ENCODE results near the gene RNASET2. TPM values are rescaled to one million over a fixed set of nuclear protein-coding genes. Genes with fewer than 3 reads are reported as not detected.

Gene RNASET2
- total RNA-seq, 2 donors from 2014 or later: 73.9 to 82.7 TPM

GRCh38 chr6:166904101-166904746 lies 52.1 kb downstream of the RNASET2 start:
- no peaks in the 10 kb centered on the region for H3K36me3 ChIP-seq

DNA sequence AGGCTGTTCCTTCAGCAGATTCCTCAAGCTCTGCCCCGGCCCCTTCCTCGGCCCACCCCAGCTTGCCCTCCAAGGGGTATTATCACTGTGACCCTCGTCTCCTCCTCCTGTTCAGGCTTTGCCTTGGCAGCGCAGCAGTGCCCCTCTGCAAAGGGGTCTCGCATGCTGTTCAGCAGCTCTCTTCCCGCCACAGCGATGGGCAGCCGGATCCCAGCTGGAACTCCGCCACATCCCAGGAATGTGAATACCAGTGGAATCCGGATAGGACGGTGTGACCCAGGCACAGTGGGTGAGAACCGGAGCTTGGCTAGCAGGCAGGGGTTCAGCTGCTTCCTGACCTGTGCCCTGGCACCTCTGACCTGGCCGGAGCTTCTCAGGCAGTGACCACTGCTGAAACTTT lies 52.9 kb downstream of the RNASET2 start:
- DNase-seq (ENCODE audit: low spot score) (no peak), ATAC-seq (ENCODE audit: insufficient number of reproducible peaks, low FRiP score, low read depth) (no peak)
- no peaks in the 10 kb centered on the region for H3K36me3 ChIP-seq
- H3K4me1 ChIP-seq (ENCODE audit: control insufficient read depth in 1 of 2, low read depth in 2 of 2): no peaks in the 10 kb centered on the region
- no peaks in the 10 kb centered on the region for H3K9me3 ChIP-seq
- no peak overlapping the region for H3K4me3 ChIP-seq
- TF ChIP-seq, protein P1, sequence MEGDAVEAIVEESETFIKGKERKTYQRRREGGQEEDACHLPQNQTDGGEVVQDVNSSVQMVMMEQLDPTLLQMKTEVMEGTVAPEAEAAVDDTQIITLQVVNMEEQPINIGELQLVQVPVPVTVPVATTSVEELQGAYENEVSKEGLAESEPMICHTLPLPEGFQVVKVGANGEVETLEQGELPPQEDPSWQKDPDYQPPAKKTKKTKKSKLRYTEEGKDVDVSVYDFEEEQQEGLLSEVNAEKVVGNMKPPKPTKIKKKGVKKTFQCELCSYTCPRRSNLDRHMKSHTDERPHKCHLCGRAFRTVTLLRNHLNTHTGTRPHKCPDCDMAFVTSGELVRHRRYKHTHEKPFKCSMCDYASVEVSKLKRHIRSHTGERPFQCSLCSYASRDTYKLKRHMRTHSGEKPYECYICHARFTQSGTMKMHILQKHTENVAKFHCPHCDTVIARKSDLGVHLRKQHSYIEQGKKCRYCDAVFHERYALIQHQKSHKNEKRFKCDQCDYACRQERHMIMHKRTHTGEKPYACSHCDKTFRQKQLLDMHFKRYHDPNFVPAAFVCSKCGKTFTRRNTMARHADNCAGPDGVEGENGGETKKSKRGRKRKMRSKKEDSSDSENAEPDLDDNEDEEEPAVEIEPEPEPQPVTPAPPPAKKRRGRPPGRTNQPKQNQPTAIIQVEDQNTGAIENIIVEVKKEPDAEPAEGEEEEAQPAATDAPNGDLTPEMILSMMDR (IDR thresholded peaks at IDR 0.05): no peak
- H3K27me3 ChIP-seq (replicated peaks; ENCODE audit: insufficient read depth): no peaks in the 10 kb centered on the region
- H3K27ac ChIP-seq: no peak overlapping the region

More at GRCh38 chr6:166904101-166904746, 52.1 kb downstream of the RNASET2 start:
- Histone ChIP-seq H3K27ac (no peak overlapping the region), H3K4me3 (no peak overlapping the region), H3K4me1 (ENCODE audit: control insufficient read depth in 1 of 2, low read depth in 2 of 2) (no peaks in the 10 kb centered on the region), H3K27me3 (replicated peaks; ENCODE audit: insufficient read depth) (no peaks in the 10 kb centered on the region), H3K9me3 (no peaks in the 10 kb centered on the region)
- DNase-seq (ENCODE audit: low spot score) (no peak), ATAC-seq (ENCODE audit: insufficient number of reproducible peaks, low FRiP score, low read depth) (no peak)
- TF ChIP-seq, protein P1 (IDR thresholded peaks at IDR 0.05): no peak

- no peaks in the 10 kb centered on the region for H3K36me3 ChIP-seq
- no peaks in the 10 kb centered on the region for H3K9me3 ChIP-seq
- no peak overlapping the region for H3K4me3 ChIP-seq
- TF ChIP-seq, protein P1 (IDR thresholded peaks at IDR 0.05): no peak
- H3K27ac ChIP-seq: no peak overlapping the region
- no peaks in the 10 kb centered on the region for H3K27me3 ChIP-seq (replicated peaks; ENCODE audit: insufficient read depth)
- no peak for DNase-seq (ENCODE audit: low spot score)
- no peak for ATAC-seq (ENCODE audit: insufficient number of reproducible peaks, low FRiP score, low read depth)
- no peaks in the 10 kb centered on the region for H3K4me1 ChIP-seq (ENCODE audit: control insufficient read depth in 1 of 2, low read depth in 2 of 2)
Observed at GRCh38 chr6:166903027-166903426, 53.3 kb downstream of the RNASET2 start.

- no peaks in the 10 kb centered on the region for H3K4me1 ChIP-seq (ENCODE audit: control insufficient read depth in 1 of 2, low read depth in 2 of 2)
- no peaks in the 10 kb centered on the region for H3K36me3 ChIP-seq
- H3K27ac ChIP-seq: no peak overlapping the region
- H3K9me3 ChIP-seq: no peaks in the 10 kb centered on the region
- ATAC-seq (ENCODE audit: insufficient number of reproducible peaks, low FRiP score, low read depth) (no peak), DNase-seq (ENCODE audit: low spot score) (no peak)
- no peak overlapping the region for H3K4me3 ChIP-seq
- no peaks in the 10 kb centered on the region for H3K27me3 ChIP-seq (replicated peaks; ENCODE audit: insufficient read depth)
- TF ChIP-seq, protein P1 (IDR thresholded peaks at IDR 0.05): no peak
Observed at GRCh38 chr6:166902211-166902755, 54.1 kb downstream of the RNASET2 start.

- H3K4me1 ChIP-seq (ENCODE audit: control insufficient read depth in 1 of 2, low read depth in 2 of 2): no peaks in the 10 kb centered on the region
- TF ChIP-seq, protein P1 (IDR thresholded peaks at IDR 0.05): no peak
- DNase-seq (ENCODE audit: low spot score) (no peak), ATAC-seq (ENCODE audit: insufficient number of reproducible peaks, low FRiP score, low read depth) (no peak)
- no peaks in the 10 kb centered on the region for H3K9me3 ChIP-seq
- H3K36me3 ChIP-seq: no peaks in the 10 kb centered on the region
- H3K27ac ChIP-seq: no peak overlapping the region
- H3K27me3 ChIP-seq (replicated peaks; ENCODE audit: insufficient read depth): no peaks in the 10 kb centered on the region
- H3K4me3 ChIP-seq: no peak overlapping the region
Observed at GRCh38 chr6:166901626-166902025, 54.7 kb downstream of the RNASET2 start.

Measured in thoracic aorta (tissue), 2 donors.